SU-DHL-6 (cell line): ENCODE data around the gene MED6.

Experiments
- CTCF ChIP-seq: fragments of 200-600 bp; sonication (generic); IDR thresholded peaks from one replicate; pipeline ENCODE4 v1.5.1; 2017; ENCODE audit warnings: antibody characterized with exemption, mild to moderate bottlenecking, low read length, moderate library complexity; ENCODE audit not compliant: insufficient read depth, poor library complexity, severe bottlenecking
- EZH2phosphoT487 ChIP-seq: fragments of 200-600 bp; sonication (generic), shearing (Covaris generic); conservative IDR thresholded peaks from 2 replicates; pipeline ENCODE4 v1.6.1; 2018; ENCODE audit warnings: mild to moderate bottlenecking, antibody characterized with exemption, low read length, moderate library complexity, mixed read lengths

GRCh38 chr14:70536830-70537229, 63.6 kb downstream of the MED6 start:
- TF ChIP-seq CTCF (no peak), EZH2phosphoT487 (no peak)
